Tibial artery (tissue), 4 donors: ENCODE data around the gene FXYD1.

Experiments used
- DNase-seq, 2 donors: peaks; one replicate each; pipeline ENCODE4 v3.0.0-alpha.2; 2019
- H3K27ac ChIP-seq, 2 donors: fragments of 200-600 bp; sonication (generic) in 1 of 2; 1 replicate in 1 of 2; 2 replicates in 1 of 2; pipeline ENCODE4 v1.5.1; 2018 to 2019; ENCODE audit warnings: mild to moderate bottlenecking in 1 of 2
- H3K27me3 ChIP-seq, 2 donors: fragments of 200-600 bp; sonication (generic) in 1 of 2; one replicate each; pipeline versions ENCODE4 v1.5.1 to v1.6.0; 2016 to 2019
- H3K36me3 ChIP-seq, 3 donors: fragments of 200-600 bp; sonication (generic) in 2 of 3; one replicate each; pipeline ENCODE4 v1.5.1; 2016 to 2019; ENCODE audit warnings: mild to moderate bottlenecking in 2 of 3
- H3K4me1 ChIP-seq, 4 donors: fragments of 200-600 bp; sonication (generic) in 2 of 4; 1 replicate in 3 of 4; 2 replicates in 1 of 4; pipeline ENCODE4 v1.5.1; 2016 to 2019
- H3K4me3 ChIP-seq, 2 donors: fragments of 200-600 bp; sonication (generic) in 1 of 2; 1 replicate in 1 of 2; 2 replicates in 1 of 2; pipeline ENCODE4 v1.5.1; 2018 to 2019; ENCODE audit warnings: mild to moderate bottlenecking in 2 of 2
- H3K9me3 ChIP-seq, 3 donors: fragments of 200-600 bp; sonication (generic) in 1 of 3; one replicate each; pipeline ENCODE4 v1.5.1; 2016 to 2019
- intact Hi-C: fragments of 100-400 bp; cut with DNase I; formaldehyde crosslinking; loops from one replicate; pipeline ENCODE4 v1.15.0; 2023; ENCODE audit warnings: low total_unique reads
- TF ChIP-seq, protein P1 (sequence below), 2 experiments: fragments of 200-600 bp in 1 of 2; fragments of 450-650 bp in 1 of 2; IDR thresholded peaks; one replicate each; pipeline ENCODE4 v1.5.1; 2017 to 2019; ENCODE audit warnings: antibody characterized with exemption in 2 of 2, mild to moderate bottlenecking in 1 of 2, moderate library complexity in 1 of 2

Gene FXYD1

DNA sequence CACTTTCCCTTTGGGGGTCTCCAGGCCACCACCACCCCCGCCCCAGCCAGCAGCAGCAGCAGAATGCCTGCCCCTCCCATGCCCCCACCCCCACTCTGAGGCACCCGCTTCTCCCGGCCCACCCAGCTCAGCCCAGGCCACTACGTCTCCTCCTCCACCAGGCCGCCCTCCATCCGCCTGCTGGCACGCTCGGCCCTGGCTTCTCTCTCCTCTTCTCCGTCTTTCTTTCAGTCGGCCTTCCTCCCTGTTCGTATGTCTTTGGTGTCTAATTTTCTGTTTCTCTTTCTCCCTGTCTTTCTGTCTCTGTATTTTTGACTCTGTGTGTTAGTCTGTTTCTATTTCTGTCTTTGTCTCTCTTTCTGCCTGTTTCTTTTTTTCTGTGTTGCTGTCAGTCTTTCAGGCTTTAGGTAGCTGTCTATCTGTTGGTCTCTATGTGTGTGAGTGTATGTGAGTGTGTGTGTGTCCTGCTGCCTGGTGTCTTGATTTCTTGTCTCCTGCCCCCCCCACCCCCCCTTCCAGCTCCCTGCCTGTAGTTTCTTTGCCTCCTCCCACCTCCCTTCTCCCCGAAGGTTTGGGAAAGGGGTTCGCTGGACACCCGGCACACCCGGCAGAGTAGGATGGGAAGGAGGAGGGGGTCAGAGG lies 3.9 kb upstream of the FXYD1 start, which contains the start of gene LGI4:
TSS of gene LGI4 (minus strand) at position 459 of the 642 bp plus-strand sequence. CDS start at position 80, 379 bp downstream.
- intact Hi-C loops = loop anchor here (2.0 to 5.0 kb wide), 2 partner anchors 20 to 133 kb away; partner anchors contain the start of genes FXYD3 and USF2
- no peaks in the 10 kb centered on the region for H3K36me3 ChIP-seq
- no peaks in the 10 kb centered on the region for H3K27me3 ChIP-seq
- H3K4me3 ChIP-seq = peak within 1 kb of the TSS; percentile 44 to 62
- TF ChIP-seq, protein P1, sequence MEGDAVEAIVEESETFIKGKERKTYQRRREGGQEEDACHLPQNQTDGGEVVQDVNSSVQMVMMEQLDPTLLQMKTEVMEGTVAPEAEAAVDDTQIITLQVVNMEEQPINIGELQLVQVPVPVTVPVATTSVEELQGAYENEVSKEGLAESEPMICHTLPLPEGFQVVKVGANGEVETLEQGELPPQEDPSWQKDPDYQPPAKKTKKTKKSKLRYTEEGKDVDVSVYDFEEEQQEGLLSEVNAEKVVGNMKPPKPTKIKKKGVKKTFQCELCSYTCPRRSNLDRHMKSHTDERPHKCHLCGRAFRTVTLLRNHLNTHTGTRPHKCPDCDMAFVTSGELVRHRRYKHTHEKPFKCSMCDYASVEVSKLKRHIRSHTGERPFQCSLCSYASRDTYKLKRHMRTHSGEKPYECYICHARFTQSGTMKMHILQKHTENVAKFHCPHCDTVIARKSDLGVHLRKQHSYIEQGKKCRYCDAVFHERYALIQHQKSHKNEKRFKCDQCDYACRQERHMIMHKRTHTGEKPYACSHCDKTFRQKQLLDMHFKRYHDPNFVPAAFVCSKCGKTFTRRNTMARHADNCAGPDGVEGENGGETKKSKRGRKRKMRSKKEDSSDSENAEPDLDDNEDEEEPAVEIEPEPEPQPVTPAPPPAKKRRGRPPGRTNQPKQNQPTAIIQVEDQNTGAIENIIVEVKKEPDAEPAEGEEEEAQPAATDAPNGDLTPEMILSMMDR (IDR thresholded peaks at IDR 0.05) = no peak
- no peak for DNase-seq
- peak within 1 kb of the TSS; percentile 90 to 91 for H3K27ac ChIP-seq
- H3K9me3 ChIP-seq = no peaks in the 10 kb centered on the region
- H3K4me1 ChIP-seq = peaks cover 0 to 46% (median 35%) of the 10 kb centered on the region in 4 donors

DNA sequence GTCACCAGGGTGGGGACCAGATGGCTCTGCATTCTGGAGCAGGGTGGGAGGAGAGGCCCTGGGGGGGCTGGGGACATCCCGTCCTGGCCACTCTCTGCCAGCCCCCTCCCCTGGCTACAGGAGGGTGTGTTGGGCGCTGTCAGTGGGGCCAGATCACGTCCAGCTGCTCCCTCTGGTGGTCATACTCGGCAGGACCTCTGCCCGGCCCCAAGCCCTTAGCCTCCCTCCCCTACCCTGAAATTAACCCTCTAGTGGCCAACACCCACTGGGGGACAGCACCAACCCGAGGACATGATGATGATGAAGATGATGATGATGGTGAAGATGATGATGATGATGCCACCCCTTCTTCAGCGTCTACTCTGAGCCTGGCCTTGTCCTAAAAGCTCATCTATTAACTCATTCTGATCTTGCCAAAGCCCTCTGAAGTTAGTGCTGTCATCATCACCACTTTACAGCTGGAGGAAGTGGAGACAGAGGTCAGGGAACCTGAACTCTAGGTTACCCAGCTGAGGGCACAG lies 3.2 kb upstream of the FXYD1 start:
- intact Hi-C loops = loop anchor here (2.0 to 5.0 kb wide), 2 partner anchors 21 to 132 kb away; partner anchors contain the start of genes FXYD3 and USF2
- H3K4me1 ChIP-seq = peaks cover 0 to 54% (median 40%) of the 10 kb centered on the region in 4 donors
- TF ChIP-seq, protein P1 (IDR thresholded peaks at IDR 0.05) = peak; percentile 92 to 95
- H3K36me3 ChIP-seq = no peaks in the 10 kb centered on the region
- H3K9me3 ChIP-seq = no peaks in the 10 kb centered on the region
- peak overlapping the region; percentile 90 to 91 for H3K27ac ChIP-seq
- H3K4me3 ChIP-seq = peak overlapping the region; percentile 44 to 62
- peak; percentile 78 to 90 for DNase-seq
- H3K27me3 ChIP-seq = no peaks in the 10 kb centered on the region

DNA sequence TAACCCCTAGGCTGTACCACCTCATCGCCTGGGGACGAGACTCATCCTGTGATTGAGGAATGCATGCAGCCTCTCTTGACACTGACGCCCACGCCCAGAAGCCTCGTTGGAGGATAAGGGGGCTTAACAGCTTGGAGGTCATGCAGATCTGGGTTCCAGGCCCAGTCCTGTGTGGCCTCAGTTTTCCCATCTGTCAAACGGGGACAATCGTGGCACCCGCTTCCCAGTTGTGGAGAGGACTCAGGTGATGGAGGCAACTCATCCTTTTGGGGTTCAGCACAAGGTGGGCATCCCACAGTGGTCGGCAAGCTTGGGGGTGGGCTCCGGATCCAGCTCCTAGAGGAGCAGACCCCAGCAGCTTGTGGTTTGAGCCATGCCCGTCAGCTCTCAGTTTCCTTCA lies 2.4 kb upstream of the FXYD1 start:
- Histone ChIP-seq H3K27ac (peak overlapping the region in 1 of 2 donors; percentile 91), H3K4me3 (no peak overlapping the region), H3K36me3 (no peaks in the 10 kb centered on the region), H3K9me3 (no peaks in the 10 kb centered on the region), H3K27me3 (no peaks in the 10 kb centered on the region), H3K4me1 (peaks cover 0 to 58% (median 40%) of the 10 kb centered on the region in 4 donors)
- intact Hi-C loops = loop anchor here (5.0 kb wide), 1 partner anchor 131 kb away; the partner anchor contains the start of gene USF2
- DNase-seq = no peak
- TF ChIP-seq, protein P1 (IDR thresholded peaks at IDR 0.05) = no peak

DNA sequence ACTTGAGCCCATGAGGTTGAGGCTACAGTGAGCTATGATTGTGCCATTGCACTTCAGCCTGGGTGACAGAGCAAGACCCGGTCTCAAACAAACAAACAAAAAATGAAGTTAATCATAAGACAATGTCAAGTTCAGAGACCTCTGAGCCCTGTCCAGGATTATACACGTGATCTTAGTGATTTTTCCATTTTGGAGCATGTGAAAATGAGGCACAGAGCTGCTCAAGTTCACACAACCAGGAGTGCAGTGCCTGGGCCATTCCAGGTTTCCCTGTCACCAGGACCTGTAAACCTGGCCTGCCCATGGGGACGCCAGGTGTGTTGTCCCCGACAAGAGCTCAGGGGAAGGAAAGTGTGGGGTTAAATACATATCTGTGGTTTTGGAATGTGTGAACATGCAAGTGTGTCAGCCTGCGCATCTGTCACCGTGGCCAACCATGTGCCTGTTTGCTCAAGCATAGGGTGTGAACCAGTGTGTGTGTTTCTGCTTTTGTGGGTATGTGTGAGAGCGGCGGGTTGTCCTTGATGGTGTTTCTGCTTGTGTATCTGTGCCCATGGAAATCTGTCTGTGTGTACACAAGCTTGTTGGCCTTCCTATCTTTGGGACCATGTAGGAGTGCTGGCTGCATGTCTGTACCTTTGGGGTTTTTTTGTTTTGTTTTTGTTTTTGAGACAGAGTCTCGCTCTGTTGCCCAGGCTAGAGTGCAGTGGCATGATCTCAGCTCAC lies 1.5 kb upstream of the FXYD1 start:
- H3K4me1 ChIP-seq = peaks cover 0 to 64% (median 45%) of the 10 kb centered on the region in 4 donors
- H3K27me3 ChIP-seq = no peaks in the 10 kb centered on the region
- no peak overlapping the region for H3K4me3 ChIP-seq
- no peaks in the 10 kb centered on the region for H3K36me3 ChIP-seq
- no peaks in the 10 kb centered on the region for H3K9me3 ChIP-seq
- TF ChIP-seq, protein P1 (IDR thresholded peaks at IDR 0.05) = no peak
- H3K27ac ChIP-seq = peak overlapping the region; percentile 91 to 96
- intact Hi-C loops = loop anchor here (5.0 kb wide), 1 partner anchor 130 kb away; the partner anchor contains the start of gene USF2
- DNase-seq = no peak

DNA sequence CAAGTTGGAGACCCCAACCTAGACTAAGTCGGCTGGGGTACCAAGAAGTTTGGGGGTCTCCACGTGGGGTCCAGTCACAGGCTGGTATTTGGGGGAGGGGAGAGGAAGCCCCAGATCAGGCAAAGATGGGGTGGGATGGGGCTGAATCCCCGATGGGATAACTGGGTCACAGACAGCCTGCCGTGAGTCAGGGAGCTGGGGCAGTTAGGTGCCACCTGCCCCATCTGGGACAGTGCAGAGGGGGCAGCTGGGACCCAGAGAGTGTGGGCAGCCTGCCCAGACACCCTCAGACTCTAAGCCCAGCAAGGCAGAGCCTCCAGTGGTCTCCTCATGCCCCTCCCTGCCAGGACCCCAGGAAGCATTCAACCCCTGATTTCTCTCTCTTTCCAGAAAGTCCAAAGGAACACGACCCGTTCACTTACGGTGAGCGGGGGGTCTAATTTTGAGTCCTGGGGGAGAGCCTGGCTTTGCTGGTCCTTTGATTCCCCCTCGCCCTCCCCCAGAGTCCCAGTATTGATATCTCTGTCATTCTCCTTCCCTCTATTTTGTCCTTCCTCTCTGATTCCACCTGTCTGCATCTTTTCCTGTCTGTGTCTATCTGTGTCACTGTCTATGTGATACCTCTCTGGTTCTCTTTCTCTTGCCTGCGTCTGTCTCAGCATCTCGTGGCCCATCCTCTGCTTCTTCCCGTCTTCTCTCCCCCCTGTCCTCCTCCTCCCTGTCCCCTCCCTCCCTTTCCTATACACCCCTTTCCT lies 1.8 kb downstream of the FXYD1 start:
- Histone ChIP-seq H3K27me3 (no peaks in the 10 kb centered on the region), H3K4me1 (peaks cover 0 to 62% (median 41%) of the 10 kb centered on the region in 4 donors), H3K9me3 (no peaks in the 10 kb centered on the region), H3K36me3 (no peaks in the 10 kb centered on the region), H3K4me3 (peak overlapping the region; percentile 64 to 66), H3K27ac (peak overlapping the region; percentile 91 to 96)
- intact Hi-C loops = loop anchor here (2.0 to 5.0 kb wide), 2 partner anchors 18 to 73 kb away; no protein-coding TSS in a partner anchor
- TF ChIP-seq, protein P1 (IDR thresholded peaks at IDR 0.05) = no peak
- no peak for DNase-seq
